ENCODE measurements around the gene JPH3. TPM values are rescaled to one million over a fixed set of nuclear protein-coding genes. Genes with fewer than 3 reads are reported as not detected.

JPH3 gene
- total and polyA plus RNA-seq, 7 donors: under 0.01 to 1.4 (median 0.73) TPM; not detected in 1

DNA sequence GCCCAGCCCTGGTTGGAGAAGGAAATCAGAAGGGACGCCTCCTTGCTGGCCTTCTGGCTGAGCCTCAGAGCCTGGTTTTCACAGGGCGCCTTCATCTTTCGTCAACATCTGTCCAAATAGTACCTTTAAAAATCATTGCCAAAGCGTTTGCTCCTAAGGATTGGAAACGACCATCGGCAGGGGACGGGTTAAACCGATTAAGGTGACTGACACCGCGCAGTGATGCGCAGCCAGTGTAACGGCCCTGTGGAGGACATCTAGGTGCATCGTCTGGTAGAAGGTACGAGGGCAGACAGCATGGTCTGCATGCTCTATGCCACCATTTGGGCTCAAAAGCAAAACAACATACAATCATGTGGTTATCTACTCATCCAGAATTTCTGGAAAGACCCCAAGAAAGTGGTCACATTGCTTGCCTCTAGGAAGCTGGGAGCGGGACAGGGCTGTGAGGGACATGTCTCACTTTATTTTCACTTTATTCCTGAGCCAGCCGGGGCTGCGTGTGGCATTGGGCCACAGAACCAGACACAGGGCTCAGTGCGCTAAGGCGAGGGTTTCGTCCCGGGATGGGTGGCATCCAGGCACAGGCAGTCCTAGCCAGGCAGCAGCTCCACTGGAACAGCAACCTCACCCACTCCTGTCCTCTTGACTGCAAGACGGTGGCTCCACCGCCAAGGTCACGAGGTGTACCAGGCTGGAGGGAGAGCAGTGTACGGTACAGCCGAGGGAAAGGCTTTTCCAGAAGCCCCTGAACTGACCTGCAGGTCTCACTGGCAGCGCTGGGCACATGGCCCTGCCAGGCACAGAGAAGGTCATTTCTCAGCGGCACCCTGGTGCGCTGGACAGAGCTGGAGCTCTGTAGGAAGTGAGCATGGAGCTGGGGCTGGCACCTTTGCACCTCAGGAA is 40.9 kb upstream of the JPH3 start:
- TF ChIP-seq CTCF (IDR thresholded peaks at IDR 0.05) (no peak), POLR2A (IDR thresholded peaks at IDR 0.05) (no peak), POLR2AphosphoS5 (IDR thresholded peaks at IDR 0.05) (no peak), EP300 (IDR thresholded peaks at IDR 0.05) (no peak)
- Histone ChIP-seq H3K27me3 (no peaks in the 10 kb centered on the region), H3K36me3 (no peaks in the 10 kb centered on the region), H3K4me3 (no peak overlapping the region), H3K9me3 (no peaks in the 10 kb centered on the region), H3K4me1 (peaks cover 0 to 10% (median 0%) of the 10 kb centered on the region in 4 donors), H3K27ac (no peak overlapping the region)
- DNase-seq: no peak
- intact Hi-C loops (cut with DNase I): no loop called here
- 87 to 93% methylated on average over 29 of the region's 29 CpGs for WGBS, 2 donors

- 59 to 78% methylated on average over 12 of the region's 12 CpGs for WGBS, 2 donors
- Histone ChIP-seq H3K27me3 (no peaks in the 10 kb centered on the region), H3K27ac (no peak overlapping the region), H3K36me3 (no peaks in the 10 kb centered on the region), H3K9me3 (no peaks in the 10 kb centered on the region), H3K4me3 (no peak overlapping the region), H3K4me1 (peaks cover 0 to 3% (median 0%) of the 10 kb centered on the region in 4 donors)
- no peak for DNase-seq
- no peak for TF ChIP-seq EP300 (IDR thresholded peaks at IDR 0.05)
- no peak for TF ChIP-seq POLR2A (IDR thresholded peaks at IDR 0.05)
- TF ChIP-seq POLR2AphosphoS5 (IDR thresholded peaks at IDR 0.05): no peak
- no peak for TF ChIP-seq CTCF (IDR thresholded peaks at IDR 0.05)
- intact Hi-C loops (cut with DNase I): no loop called here
These were observed 40.1 kb upstream of the JPH3 start for GRCh38 chr16:87562201-87562600.

- TF ChIP-seq EP300 (IDR thresholded peaks at IDR 0.05) (no peak), POLR2A (IDR thresholded peaks at IDR 0.05) (no peak), CTCF (IDR thresholded peaks at IDR 0.05) (no peak), POLR2AphosphoS5 (IDR thresholded peaks at IDR 0.05) (no peak)
- DNase-seq: no peak
- no peak overlapping the region for H3K27ac ChIP-seq
- H3K4me1 ChIP-seq: no peaks in the 10 kb centered on the region
- H3K27me3 ChIP-seq: no peaks in the 10 kb centered on the region
- H3K4me3 ChIP-seq: no peak overlapping the region
- intact Hi-C loops (cut with DNase I): no loop called here
- WGBS, 2 donors: 77 to 88% methylated on average over 6 of the region's 6 CpGs
- H3K36me3 ChIP-seq: no peaks in the 10 kb centered on the region
- H3K9me3 ChIP-seq: no peaks in the 10 kb centered on the region
These were observed 39.3 kb upstream of the JPH3 start for GRCh38 chr16:87563022-87563421.

DNA sequence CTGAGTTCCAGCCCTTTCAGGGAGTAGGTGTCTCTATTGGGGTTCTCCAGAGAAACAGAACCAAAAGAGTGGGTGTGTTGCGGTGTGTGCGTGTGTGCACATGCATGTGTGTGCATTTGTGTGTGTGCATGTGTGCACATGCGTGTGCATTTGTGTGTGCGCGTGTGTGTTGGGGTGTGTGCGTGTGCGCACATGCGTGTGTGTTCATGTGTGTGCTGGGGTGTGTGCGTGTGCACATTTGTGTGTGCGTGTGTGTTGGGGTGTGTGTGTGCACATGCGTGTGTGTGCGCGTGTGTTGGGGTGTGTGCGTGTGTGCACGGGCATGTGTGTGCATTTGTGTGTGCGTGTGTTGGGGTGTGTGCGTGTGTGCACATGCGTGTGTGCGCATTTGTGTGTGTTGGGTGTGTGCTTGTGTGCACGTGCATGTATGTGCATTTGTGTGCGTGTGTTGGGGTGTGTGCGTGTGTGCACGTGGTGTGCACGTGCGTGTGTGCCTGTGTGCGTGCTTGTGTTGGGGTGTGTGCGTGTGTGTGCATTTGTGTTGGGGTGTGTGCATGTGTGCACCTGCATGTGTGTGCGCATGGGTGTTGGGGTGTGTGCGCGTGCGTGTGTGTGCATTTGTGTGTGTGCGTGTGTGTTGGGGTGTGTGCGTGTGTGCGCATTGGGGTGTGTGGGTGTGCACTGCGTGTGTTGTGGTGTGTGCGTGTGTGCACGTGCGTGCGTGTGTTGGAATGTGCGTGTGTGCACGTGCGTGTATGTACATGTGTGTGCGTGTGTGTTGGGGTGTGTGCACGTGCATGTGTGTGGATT is 38.4 kb upstream of the JPH3 start:
- Histone ChIP-seq H3K4me3 (no peak overlapping the region), H3K9me3 (no peaks in the 10 kb centered on the region), H3K27ac (no peak overlapping the region), H3K4me1 (no peaks in the 10 kb centered on the region), H3K27me3 (no peaks in the 10 kb centered on the region), H3K36me3 (no peaks in the 10 kb centered on the region)
- TF ChIP-seq CTCF (IDR thresholded peaks at IDR 0.05) (no peak), EP300 (IDR thresholded peaks at IDR 0.05) (no peak), POLR2AphosphoS5 (IDR thresholded peaks at IDR 0.05) (no peak), POLR2A (IDR thresholded peaks at IDR 0.05) (no peak)
- intact Hi-C loops (cut with DNase I): no loop called here
- WGBS, 2 donors: 82 to 84% methylated on average over 42 to 44 of the region's 44 CpGs
- no peak for DNase-seq

Data from sigmoid colon (tissue), 7 donors.